Progenitor cell of endocrine pancreas (in vitro differentiated cells): Measurements from ENCODE around the gene IL32. TPM values are rescaled to one million over a fixed set of nuclear protein-coding genes. Genes with fewer than 3 reads are reported as not detected.

Experiments used
- DNase-seq: peaks from one replicate; pipeline ENCODE4 v3.0.0; 2021; ENCODE audit warnings: low spot score; ENCODE audit not compliant: unreplicated experiment
- H3K27ac Mint-ChIP-seq: 2 replicates; pipeline ENCODE4 v1.8.0; 2021; ENCODE audit warnings: mild to moderate bottlenecking, moderate library complexity, mixed read lengths
- H3K27me3 Mint-ChIP-seq: 2 replicates; pipeline ENCODE4 v1.8.0; 2021; ENCODE audit warnings: mixed read lengths
- H3K36me3 Mint-ChIP-seq: 2 replicates; pipeline ENCODE4 v1.8.0; 2022; ENCODE audit warnings: mixed read lengths; ENCODE audit not compliant: insufficient read depth
- H3K4me1 Mint-ChIP-seq: 2 replicates; pipeline ENCODE4 v1.8.0; 2021; ENCODE audit warnings: low read depth, mixed read lengths
- H3K4me3 Mint-ChIP-seq: 2 replicates; pipeline ENCODE4 v1.8.0; 2021; ENCODE audit warnings: low read depth, mild to moderate bottlenecking, moderate library complexity, mixed read lengths
- H3K9me3 Mint-ChIP-seq: 2 replicates; pipeline ENCODE4 v1.8.0; 2021; ENCODE audit warnings: low read depth, mixed read lengths
- CTCF ChIP-seq: fragments of 200-600 bp; sonication (generic); IDR thresholded peaks from one replicate; pipeline ENCODE4 v1.5.0; 2021; ENCODE audit warnings: antibody characterized with exemption, mild to moderate bottlenecking; ENCODE audit not compliant: unreplicated experiment
- total RNA-seq: library from RNA; stranded (reverse); gene quantifications from 2 replicates; pipeline ENCODE4 v1.2.1, GENCODE V29; 2021

Gene IL32
- total RNA-seq, 1 donor from 2014 or later = 2.9 TPM

GRCh38 chr16:3036726-3037315 lies 28.6 kb upstream of the IL32 start, which contains the start of gene BICDL2:
BICDL2 (minus strand) TSS chr16:3036944; CDS start chr16:3035496, 1,448 bp downstream.
- Mint-ChIP-seq H3K4me3 (peak within 1 kb of the TSS; percentile 64), H3K27ac (peak within 1 kb of the TSS; percentile 49), H3K9me3 (no peaks in the 10 kb centered on the region), H3K27me3 (peaks cover 63% of the 10 kb centered on the region), H3K36me3 (no peaks in the 10 kb centered on the region), H3K4me1 (peaks cover 4% of the 10 kb centered on the region)
- no peak for TF ChIP-seq CTCF
- no peak for DNase-seq

- Mint-ChIP-seq H3K4me1 (peaks cover 4% of the 10 kb centered on the region), H3K9me3 (no peaks in the 10 kb centered on the region), H3K4me3 (no peak overlapping the region), H3K27me3 (peaks cover 63% of the 10 kb centered on the region), H3K27ac (no peak overlapping the region), H3K36me3 (no peaks in the 10 kb centered on the region)
- DNase-seq = no peak
- TF ChIP-seq CTCF = no peak
Measured at GRCh38 chr16:3038256-3038655, 27.2 kb upstream of the IL32 start.

- Mint-ChIP-seq H3K9me3 (no peaks in the 10 kb centered on the region), H3K4me1 (peaks cover 4% of the 10 kb centered on the region), H3K27ac (no peak overlapping the region), H3K4me3 (no peak overlapping the region), H3K36me3 (no peaks in the 10 kb centered on the region), H3K27me3 (peaks cover 63% of the 10 kb centered on the region)
- TF ChIP-seq CTCF = no peak
- no peak for DNase-seq
Measured at GRCh38 chr16:3038896-3039295, 26.5 kb upstream of the IL32 start.

GRCh38 chr16:3042376-3042775 lies 23.1 kb upstream of the IL32 start:
- no peak for DNase-seq
- no peaks in the 10 kb centered on the region for H3K9me3 Mint-ChIP-seq
- H3K36me3 Mint-ChIP-seq = no peaks in the 10 kb centered on the region
- no peak for TF ChIP-seq CTCF
- H3K27ac Mint-ChIP-seq = no peak overlapping the region
- H3K27me3 Mint-ChIP-seq = peaks cover 67% of the 10 kb centered on the region
- no peak overlapping the region for H3K4me3 Mint-ChIP-seq
- peaks cover 2% of the 10 kb centered on the region for H3K4me1 Mint-ChIP-seq

GRCh38 chr16:3044708-3045107 lies 20.7 kb upstream of the IL32 start:
- no peak for DNase-seq
- peaks cover 67% of the 10 kb centered on the region for H3K27me3 Mint-ChIP-seq
- H3K27ac Mint-ChIP-seq = no peak overlapping the region
- no peaks in the 10 kb centered on the region for H3K9me3 Mint-ChIP-seq
- H3K36me3 Mint-ChIP-seq = no peaks in the 10 kb centered on the region
- peaks cover 2% of the 10 kb centered on the region for H3K4me1 Mint-ChIP-seq
- no peak for TF ChIP-seq CTCF
- no peak overlapping the region for H3K4me3 Mint-ChIP-seq
